GM19238 (cell line): Measurements from ENCODE around the gene ZNF22.
"Not testable (repeated sequence)": the region's sequence is repeated elsewhere in the genome, so short reads cannot be mapped to it uniquely, and the experiment has no call there.

Experiments
- DNase-seq: peaks from one replicate; pipeline ENCODE4 v3.0.0; 2011; ENCODE audit warnings: low spot score; ENCODE audit not compliant: insufficient read length

ZNF22 gene

GRCh38 chr10:45008524-45009161, 7.9 kb downstream of the ZNF22 start:
- no peak for DNase-seq

- DNase-seq: not testable (repeated sequence)
Measured at GRCh38 chr10:45014557-45014956, 13.8 kb downstream of the ZNF22 start.

GRCh38 chr10:45015590-45015989, 14.9 kb downstream of the ZNF22 start:
- no peak for DNase-seq

GRCh38 chr10:45023426-45023825, 22.7 kb downstream of the ZNF22 start:
- no peak for DNase-seq

- no peak for DNase-seq
Measured at GRCh38 chr10:45034301-45034700, 33.6 kb downstream of the ZNF22 start.

GRCh38 chr10:45035673-45036072, 35.0 kb downstream of the ZNF22 start:
- DNase-seq: no peak

GRCh38 chr10:45040921-45041542, 40.3 kb downstream of the ZNF22 start:
- DNase-seq: no peak

- DNase-seq: no peak
Measured at GRCh38 chr10:45044290-45044689, 43.6 kb downstream of the ZNF22 start.

GRCh38 chr10:45050551-45051235, 50.0 kb downstream of the ZNF22 start:
- no peak for DNase-seq

- DNase-seq: no peak
Measured at GRCh38 chr10:45052700-45053099, 52.0 kb downstream of the ZNF22 start.

GRCh38 chr10:45053569-45054100, 52.9 kb downstream of the ZNF22 start:
- DNase-seq: no peak
